GM18909 (cell line): ENCODE measurements around the gene LDAH.

Experiments used
- ATAC-seq: cut with Tn5 transposase; IDR thresholded peaks from one replicate; pipeline ENCODE4 v1.9.1; 2021; ENCODE audit warnings: mild to moderate bottlenecking; ENCODE audit not compliant: unreplicated experiment, poor library complexity

LDAH gene

GRCh38 chr2:20689428-20690264, 133.3 kb downstream of the LDAH start:
- ATAC-seq = no peak

GRCh38 chr2:20687260-20687832, 135.6 kb downstream of the LDAH start:
- no peak for ATAC-seq

DNA sequence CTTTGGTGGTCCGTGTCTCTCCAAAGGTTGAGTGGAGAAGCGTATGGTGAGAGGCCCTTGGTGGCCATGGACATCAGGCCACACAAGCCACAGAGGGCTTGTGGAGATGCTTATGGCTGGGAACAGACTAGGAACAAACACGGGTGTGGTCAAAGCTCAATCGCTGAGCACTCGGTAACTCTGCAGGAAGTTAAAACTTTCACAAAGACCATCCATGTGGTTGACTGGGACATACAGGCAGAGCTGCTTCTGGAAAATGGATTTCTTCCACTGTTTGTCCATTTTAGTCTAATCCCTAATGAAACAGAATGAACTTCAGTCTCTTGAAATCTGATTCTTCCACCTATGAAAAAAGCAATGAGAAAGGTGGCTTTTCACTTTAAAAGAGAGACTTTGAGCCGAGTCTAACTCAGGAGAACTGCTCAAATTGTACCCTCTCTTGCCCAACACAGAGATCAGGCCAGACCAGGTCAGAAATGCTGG, 138.3 kb downstream of the LDAH start:
- ATAC-seq = no peak

DNA sequence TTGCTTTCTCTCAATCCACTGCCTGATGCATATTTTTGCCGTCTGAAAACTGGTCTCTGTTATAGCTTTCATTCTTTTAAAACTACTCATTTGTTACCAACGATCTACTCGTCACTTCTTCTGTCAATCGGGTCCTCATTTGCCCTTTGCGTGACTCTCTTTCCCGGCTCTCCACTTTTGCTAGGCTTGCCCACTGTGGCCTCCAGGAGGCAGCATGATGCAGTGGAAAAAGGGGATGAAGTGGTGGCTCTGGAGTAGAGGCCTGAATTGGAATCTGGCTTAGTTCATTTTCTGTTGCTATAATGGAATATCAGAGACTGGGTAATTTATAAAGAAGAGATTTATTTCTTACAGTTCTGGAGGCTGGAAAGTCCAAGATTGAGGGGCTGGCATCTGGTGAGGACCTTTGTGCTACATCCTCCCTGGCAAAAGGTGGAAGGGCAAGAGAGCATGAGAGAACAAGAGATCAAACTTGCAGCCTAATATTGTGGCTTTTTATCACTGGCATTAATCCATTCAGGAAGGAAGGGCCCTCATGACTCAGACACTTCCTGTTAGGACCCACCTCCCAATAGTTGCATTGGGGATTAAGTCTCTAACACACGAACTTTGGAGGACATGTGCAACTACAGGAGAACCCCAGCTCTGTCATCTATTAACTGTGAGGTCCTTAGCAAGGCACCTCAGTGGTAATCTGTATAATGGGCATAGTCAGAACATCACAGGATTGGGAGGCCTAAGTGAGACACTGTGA, 140.6 kb downstream of the LDAH start:
- ATAC-seq = no peak

DNA sequence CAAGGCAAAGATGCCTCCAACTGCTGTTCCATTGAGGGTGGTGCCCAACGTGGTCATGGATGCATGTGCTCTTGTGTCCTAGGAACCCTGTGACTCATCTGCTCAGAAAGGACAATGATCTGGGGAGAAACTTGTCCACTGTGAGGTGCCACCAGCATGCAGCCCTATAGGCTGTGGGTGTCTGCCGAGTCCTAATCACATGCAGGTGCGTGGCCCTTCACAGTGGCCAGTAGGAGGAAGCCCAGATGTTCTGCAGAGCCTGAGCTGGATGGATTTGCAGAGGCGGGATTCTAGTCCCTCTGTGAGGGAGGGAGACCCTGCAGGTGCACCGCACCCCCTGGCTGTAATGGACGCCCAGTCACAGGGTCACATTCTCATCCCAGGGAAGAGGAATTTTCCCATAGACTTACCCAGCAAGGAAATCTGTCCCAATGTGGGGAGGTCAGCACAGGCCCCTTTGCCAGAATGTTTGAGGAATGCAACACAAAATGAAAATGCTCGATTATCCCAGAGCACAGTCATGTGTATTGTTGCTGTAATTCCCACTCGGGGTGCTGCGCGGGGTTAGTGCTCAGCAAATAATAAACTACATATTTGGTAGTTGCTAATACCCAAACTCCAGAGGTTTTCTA, 142.0 kb downstream of the LDAH start:
- ATAC-seq = no peak

- ATAC-seq = no peak
Observed at GRCh38 chr2:20678780-20679179, 144.1 kb downstream of the LDAH start.

DNA sequence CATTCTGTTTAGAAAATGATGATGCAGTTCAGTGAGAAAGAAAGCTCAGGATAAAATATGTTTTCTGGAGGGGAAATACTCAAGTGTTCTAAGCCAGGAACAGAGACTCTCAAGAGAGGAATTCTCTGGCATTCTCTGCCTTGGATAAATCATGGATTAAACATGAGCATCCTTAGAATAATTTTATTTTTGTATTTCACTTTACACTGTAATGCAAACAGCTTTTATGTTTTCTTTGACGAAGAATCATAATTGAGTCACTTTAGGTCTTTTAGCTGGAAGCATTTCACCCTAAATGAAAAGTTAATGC, 144.9 kb downstream of the LDAH start:
- no peak for ATAC-seq

DNA sequence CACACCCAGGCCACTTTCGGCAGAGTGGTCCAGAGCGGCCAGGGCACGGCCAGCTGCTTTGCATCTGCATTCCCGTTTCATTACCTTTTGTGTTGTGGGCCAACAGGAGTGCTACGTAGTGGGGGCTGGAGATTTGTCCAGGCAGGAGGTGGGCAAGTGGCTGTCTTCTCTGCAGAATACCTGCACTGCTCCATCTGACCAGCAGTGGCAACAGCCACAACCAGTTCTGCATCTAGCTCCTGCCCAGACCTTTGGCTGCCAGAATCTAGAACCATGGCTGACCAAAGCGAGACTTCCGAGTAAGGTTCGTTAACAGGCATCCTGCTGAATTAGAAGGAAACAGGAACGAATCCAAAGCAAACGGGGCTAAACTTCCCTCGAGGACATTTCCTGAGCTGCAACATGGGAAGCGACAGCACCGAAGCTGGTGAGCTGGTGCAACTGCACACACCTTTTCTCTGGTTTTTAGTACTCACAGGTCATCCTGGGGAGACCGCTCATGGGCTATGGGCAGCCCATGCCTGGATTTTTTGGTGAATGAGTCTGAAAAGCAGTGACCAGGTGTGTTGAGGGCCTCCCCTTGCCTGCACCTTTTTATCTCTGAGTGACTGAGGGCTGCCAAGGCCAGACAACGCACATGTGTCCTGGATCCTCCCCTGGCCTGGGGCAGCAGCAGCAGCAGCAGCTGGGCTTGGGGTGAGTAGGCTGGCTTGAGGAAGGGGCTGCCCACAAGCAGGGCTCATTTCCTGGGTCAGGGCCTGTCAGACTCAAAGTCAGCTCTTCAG, 145.4 kb downstream of the LDAH start:
- ATAC-seq = peak; percentile 42

DNA sequence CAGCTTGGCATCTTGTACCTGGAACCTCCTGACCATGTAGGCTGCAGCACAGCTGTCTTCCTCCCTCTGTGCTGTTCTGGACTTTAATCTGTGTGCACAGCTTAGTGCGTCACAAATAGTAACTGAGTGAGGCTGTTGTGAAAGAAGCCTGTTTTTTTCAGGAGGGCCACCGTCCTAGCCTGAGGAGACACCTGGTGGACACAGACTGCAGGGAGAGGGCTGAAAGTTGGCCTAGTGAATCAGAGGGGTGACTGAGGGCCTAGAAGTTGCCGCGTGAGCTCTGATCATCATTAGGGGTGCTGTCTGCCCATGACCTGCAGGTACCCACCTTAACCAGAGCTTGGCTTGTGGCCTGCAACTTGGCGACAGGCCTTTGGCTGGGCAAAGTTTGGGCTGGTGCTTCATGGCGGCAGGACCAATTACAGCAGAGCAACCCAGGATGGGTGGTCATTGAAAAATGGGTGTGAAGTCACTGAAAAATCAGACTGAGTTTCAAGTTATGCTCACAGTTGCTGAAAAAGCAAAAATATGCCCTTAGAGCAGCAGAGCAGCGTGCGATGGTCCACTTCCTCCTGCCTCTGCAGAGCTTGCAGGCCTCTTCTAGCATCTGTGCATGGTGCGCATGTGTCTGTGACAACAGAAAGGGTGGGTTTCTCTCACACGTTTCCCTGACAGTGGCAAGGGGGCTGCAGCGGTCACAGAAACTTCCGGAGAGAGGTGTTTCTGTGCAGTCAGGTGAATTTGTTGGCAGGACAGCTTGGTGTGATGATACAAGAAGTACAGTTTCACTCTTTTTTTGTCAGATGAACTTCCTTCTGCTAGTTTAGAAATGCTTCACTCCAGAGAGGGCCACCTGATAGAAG, 146.3 kb downstream of the LDAH start:
- peak; percentile 55 for ATAC-seq

DNA sequence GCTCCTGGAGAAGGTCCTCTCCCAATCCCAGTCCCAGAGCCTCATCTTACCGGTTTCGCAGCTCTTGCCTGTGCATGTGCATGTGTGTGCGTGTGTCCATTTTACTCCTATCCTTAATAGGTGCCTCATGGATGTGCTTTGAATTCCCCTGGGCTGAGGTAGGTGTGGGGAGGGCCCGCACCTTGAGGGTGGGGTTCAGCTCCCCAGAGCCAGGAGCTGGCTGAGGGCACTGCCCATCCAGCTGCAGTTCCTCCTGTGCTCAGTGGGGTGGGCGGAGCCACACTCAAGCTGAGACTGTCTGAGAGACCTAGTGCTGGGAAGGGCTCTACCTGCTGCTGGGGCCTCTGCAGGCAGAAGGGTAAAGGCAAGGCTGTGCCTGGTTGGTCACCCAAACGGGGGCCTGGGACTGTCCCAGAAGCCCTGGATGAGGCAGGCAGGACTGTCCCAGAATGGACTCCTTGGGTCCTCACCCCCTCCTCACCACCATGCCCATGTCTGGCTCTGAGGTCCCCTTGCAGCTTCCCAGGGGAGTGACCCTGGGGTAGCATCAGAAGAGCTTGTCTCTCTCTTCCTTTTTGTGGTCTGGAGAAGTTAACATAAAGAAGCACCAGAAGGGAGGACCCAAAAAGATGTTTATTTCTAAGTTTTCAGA, 147.1 kb downstream of the LDAH start:
- ATAC-seq = peak; percentile 80

GRCh38 chr2:20674974-20675679, 147.8 kb downstream of the LDAH start:
- no peak for ATAC-seq

DNA sequence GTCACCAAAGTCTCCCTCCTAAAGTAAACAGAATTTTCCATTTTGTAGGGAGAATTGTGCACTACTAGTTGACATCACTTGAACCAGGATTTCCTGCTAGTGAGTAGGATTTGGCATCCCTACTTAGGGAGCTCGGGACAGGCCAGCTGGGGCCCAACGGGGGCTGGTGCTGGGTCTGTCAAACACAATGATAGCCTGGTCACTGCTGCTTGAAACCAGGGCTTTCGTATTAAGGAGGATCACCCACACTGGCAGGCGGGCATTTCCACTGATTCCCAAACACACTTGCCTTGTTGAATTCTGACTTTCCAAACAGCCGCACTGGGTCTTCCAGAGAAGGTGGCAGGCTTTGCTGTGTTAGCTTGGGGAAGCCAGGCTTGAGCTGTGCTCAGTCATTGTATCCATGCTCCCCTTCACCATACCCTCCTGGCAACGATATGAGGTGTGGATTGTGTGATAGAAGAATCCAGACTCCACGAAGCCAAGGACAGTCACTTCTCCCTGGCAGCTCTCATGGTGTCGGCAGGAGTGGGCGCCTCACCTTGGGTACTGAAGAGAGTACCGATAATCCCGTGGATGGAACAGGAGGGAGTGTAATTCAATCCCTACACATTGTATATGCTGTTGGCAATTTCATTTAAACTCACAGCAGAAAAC, 148.5 kb downstream of the LDAH start:
- no peak for ATAC-seq

DNA sequence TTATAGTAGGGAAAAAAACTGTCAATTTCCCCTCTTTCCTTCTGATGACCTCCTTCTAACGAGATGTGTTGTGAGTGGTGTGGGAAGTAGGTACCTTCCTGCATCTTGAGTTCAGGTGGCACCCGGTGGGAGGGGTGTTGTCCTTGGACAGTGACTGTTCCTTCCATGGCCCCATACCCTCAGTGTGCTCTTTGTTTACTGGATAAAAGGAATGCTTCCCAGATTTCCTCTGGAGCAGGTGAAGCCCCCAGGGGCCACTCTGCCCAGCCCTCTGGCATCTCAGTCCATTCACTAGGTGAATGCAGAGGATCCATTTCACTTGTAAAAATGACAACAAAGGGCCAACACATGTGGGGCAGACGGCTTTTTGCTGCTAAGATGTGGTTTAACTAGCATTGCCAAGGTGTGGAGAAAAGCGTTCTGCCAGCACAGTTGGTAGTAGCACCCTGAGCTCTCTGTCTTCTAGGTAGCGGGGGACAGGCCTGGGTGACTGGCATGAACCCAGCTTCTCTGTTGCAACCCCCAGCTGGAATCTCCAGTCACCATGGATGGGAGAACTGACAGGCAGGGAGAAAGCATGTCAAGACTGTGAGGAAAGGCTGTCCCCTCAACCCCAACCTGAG, 149.1 kb downstream of the LDAH start:
- ATAC-seq = no peak

DNA sequence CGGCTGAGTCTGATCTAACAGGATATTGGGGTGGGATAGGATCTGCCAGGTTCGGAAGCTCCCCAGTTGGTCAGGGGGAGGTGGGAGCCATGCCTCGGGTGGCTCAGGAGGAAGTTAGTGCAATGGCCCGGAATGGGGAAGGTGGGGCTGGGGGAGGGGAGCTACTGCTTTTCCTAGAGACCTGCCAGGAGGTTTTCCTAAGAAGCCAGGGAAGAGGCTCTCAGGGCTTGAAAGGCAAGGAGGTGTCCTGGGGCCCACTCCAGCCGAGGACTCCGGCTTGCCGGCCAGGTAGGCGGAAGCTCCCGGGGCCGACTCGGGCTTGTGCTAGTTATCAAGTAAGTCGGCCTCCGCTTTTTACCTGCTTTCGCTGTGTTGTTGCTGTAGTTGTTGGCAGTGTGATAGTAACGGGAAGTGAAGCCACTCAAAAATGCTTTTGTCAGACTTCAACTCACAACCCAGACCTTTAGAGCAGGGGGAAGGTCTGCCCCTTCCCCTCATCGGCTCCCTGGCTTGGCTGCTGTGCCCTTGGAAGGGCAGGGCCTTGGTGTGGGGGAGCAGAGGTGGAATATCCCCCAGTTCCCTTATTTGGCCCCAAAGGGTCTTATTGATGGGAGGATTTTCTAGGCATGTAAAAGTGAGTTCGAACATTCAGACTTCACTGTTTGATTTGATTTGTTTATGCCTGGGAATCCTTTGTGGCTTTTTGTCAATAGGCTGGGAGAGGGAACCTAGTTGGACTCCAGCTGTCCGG, 150.5 kb downstream of the LDAH start:
- ATAC-seq = no peak

- no peak for ATAC-seq
Observed at GRCh38 chr2:20671736-20672080, 151.2 kb downstream of the LDAH start.

DNA sequence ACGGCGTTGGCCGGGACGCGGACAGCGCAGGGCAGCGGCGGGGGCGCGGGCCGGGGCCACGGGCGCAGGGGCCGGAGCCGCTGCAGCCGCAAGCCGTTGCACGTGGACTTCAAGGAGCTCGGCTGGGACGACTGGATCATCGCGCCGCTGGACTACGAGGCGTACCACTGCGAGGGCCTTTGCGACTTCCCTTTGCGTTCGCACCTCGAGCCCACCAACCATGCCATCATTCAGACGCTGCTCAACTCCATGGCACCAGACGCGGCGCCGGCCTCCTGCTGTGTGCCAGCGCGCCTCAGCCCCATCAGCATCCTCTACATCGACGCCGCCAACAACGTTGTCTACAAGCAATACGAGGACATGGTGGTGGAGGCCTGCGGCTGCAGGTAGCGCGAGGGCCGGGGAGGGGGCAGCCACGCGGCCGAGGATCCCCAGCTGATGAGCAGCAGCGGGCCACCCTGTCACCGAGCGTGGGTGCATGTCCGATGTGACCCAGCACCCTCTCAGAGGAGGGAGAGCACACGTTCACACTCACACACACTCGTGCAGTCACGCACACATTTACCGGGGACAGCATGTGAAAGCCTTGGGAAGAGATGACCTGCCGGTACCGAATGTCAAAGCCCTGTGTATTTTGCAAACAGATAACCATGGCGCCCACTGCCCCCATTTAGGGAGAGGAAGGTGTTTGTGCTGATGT, 151.7 kb downstream of the LDAH start:
- ATAC-seq = no peak
